NCI-H2081 (cell line): Measurements from ENCODE around the gene BDH1.
A peak's percentile ranks its signal among the peaks of the same experiment; 100 is the strongest.
"Not testable (repeated sequence)": the region's sequence is repeated elsewhere in the genome, so short reads cannot be mapped to it uniquely, and the experiment has no call there.

Experiments used
- DNase-seq, 2 experiments: peaks; one replicate each; lab custom pipeline; 2025; lab: John Stamatoyannopoulos, UW

The BDH1 gene

GRCh38 chr3:197555281-197556261 lies at the start of gene BDH1:
BDH1 (minus strand) TSS chr3:197555968; CDS start chr3:197546443, 9,525 bp downstream.
- DNase-seq, result peak; percentile 75 to 85

GRCh38 chr3:197603317-197603933 lies 47.7 kb upstream of the BDH1 start:
- DNase-seq, result no peak

DNA sequence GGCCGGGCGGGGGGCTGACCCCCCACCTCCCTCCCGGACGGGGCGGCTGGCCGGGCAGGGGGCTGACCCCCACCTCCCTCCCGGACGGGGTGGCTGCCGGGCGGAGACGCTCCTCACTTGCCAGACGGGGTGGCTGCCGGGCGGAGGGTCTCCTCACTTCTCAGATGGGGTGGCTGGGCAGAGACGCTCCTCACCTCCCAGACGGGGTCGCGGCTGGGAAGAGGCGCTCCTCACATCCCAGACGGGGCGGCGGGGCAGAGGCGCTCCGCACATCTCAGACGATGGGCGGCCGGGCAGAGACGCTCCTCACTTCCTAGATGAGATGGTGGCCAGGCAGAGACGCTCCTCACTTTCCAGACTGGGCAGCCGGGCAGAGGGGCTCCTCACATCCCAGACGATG lies 46.6 kb upstream of the BDH1 start:
- DNase-seq, result not testable (repeated sequence)

GRCh38 chr3:197601566-197601840 lies 45.7 kb upstream of the BDH1 start:
- DNase-seq, result not testable (repeated sequence)

DNA sequence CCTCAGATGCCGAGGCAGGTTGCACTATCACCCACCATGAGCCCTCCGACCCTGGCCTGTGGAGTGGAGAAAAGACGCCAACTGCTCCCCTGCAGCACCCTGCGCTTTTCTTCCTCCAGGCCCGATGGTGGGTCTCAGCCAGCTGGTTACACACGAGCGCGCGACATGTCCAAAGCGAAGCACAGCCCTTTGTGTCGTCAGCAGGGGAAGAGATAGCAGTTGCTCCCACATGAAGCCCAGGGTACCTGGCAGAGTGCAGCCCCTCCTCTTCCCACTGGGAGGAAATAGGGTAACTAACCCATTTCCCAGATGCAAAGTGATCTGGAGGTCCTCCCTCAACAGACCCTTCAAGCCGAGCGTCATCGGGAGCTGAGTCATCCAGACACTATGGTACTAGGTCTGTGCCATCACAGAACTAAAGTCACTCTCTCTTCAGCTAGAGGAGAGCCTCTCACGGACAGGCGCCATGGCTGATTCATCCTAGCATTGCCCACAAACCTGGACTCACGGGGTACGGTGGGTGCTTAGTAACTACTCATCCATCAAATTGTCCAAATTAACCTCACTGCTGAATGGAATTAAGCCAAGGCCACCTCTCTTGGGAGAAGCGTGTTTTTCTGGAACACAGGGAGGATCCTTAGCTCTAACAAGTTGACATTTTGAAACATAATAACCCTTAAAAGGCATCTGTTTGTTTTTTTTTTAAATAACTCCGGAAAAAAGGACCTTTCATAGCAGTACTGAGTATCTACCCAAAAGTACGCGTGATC lies 45.2 kb upstream of the BDH1 start:
- no peak for DNase-seq

GRCh38 chr3:197599089-197599765 lies 43.5 kb upstream of the BDH1 start:
- DNase-seq, result no peak

GRCh38 chr3:197598404-197598980 lies 42.7 kb upstream of the BDH1 start:
- no peak for DNase-seq

DNA sequence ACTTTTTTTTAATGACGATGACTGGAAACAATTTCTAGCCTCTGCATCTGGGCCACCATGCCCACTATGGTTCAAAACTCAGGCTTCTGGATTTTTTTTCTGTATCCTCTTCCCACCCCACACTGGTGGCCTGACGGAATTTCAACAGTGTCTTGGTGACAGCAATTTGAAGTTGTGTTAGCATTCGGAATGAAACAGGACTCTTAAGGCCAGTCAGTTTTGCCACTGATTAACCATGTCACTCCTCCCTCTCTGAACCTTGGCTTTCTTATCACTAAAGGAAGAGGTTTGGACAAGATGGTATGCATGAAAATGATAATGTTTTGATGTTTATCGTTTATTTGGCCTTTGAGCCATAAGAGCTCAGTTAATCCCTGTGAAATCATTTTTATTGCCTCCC lies 41.6 kb upstream of the BDH1 start:
- DNase-seq, result no peak

- no peak for DNase-seq
Observed at GRCh38 chr3:197595470-197596185, 39.9 kb upstream of the BDH1 start.

DNA sequence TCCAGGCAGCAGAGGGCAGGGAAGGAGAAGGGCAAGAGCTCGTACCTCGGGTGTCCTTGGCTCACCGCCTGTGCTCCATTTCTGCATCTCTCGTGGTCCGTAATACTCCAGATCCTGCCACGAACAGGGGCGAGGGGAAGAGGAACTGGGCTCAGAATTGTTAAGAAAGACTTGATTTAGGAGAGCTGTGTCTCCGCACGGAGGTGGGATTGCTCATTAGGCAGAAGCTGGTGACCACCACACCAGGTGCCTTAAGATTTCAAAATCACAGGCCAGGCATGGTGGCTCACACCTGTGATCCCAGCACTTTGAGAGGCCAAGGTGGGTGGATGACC lies 37.2 kb upstream of the BDH1 start:
- DNase-seq, result no peak

DNA sequence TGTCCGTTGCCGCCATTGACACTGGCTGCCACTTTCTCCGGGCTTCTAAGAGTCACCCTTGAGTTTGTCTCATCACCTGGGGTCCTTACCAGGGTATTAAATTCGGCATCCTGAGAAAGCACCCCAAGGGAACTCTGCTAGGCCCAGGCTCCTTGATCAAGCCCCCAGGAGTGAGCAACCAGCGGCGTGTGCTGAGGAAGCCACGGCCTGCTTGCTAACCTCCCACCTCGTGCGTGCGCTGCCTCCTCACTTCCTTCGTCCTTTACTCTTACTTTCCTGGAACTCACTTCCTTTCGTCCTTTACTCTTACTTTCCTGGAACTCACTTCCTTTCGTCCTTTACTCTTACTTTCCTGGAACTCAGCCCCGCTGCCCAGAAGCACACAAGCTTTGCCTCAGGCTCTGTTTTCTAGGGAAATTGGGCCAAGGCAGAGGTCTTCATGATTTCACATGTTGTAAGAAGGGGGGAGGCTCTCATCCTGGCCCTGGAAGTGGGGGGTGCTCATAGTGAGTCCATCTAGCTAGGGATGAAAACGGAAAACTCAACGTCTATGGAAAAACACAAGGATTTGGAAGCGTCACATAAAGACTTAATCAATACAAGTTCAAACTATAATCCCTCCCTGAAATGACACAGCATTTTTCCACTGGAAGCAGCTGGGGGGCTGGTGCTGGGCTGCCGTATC lies 36.7 kb upstream of the BDH1 start:
- DNase-seq, result no peak

GRCh38 chr3:197591816-197592215 lies 36.0 kb upstream of the BDH1 start:
- no peak for DNase-seq

DNA sequence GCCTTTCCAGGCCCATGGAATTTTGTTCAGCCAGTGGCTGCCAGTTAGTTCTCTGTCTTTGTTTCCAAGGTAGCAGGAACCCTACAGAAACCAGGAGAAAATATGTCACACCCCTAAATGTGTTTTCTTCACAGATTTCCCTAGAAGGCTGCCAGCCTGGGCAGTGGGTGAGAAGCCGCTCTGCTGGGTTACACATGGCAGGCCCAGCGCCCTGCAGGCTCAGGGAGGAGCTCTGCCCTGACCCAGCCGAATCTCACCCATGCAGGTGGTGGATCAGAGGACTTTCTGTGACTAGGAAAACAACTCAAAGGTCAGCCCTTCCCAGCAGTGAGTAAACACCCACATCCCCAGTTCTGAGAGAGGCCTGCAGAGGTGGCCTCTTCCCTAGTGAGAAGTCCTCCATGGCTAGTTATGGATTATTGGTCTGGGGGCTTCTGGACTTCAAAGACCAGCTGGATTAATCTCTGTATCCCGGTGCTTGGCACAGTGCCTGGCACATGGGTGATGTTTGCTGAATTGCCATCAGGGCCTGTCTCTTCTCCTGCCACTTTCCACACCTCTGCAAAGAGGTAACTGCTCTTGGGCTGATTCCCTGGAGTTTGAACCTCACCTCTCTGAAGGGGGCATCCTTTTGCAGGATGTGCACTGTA lies 34.7 kb upstream of the BDH1 start:
- no peak for DNase-seq

DNA sequence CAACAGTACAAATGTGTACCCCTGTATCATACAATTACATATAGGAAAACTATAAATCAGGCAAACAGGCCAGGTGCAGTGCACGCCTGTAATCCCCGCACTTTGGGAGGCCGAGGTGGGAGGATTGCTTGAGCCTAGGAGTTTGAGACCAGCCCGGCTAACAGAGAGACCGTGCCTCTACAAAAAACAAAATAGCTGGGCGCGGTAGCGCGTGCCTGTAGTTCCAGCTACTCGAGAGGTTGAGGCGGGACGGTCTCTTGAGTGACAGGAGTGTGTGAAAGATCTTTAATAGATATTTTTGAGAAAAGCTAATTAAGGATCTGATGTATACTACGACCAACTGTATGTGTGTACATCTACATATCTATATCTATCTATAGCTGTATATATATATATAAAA lies 33.8 kb upstream of the BDH1 start:
- DNase-seq, result no peak

DNA sequence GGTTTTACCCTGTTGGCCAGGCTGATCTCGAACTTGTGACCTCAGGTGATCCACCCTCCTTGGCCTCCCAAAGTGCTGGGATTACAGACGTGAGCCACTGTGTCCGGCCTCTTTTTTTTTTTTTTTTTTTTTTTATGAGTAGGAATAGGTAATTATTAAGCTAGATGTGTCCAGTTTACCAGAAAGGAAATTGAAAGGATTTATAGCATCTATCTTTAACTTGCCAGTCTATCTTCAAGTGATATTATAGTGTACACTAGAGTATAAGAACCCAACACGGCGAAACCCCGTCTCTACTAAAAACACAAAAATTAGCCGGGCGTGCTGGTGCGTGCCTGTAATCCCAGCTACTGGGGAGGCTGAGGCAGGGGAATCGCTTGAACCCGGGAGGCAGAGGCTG lies 31.0 kb upstream of the BDH1 start:
- not testable (repeated sequence) for DNase-seq

DNA sequence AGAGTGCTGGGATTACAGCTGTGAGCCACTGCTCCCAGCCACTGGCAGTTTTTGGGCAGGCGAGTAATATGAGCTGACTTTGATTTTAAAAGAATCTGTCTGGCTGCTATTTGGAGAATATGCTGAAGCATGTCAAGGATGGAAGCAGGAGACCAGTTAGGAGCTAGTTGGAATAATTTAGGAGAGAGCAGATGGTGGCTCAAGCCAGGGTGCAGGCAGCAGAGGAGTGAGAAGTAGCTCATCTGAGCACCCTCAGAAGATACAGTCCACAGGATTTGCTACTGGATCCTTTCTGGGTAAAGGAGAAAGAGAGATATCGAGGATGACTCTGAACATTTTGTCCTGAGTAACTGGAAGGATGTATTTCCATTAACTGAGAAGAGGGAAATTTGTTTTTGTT lies 30.4 kb upstream of the BDH1 start:
- no peak for DNase-seq

GRCh38 chr3:197584733-197585132 lies 29.0 kb upstream of the BDH1 start:
- DNase-seq, result no peak

- DNase-seq, result no peak
Observed at GRCh38 chr3:197583371-197583770, 27.6 kb upstream of the BDH1 start.

GRCh38 chr3:197580253-197580691 lies 24.5 kb upstream of the BDH1 start:
- DNase-seq, result no peak

DNA sequence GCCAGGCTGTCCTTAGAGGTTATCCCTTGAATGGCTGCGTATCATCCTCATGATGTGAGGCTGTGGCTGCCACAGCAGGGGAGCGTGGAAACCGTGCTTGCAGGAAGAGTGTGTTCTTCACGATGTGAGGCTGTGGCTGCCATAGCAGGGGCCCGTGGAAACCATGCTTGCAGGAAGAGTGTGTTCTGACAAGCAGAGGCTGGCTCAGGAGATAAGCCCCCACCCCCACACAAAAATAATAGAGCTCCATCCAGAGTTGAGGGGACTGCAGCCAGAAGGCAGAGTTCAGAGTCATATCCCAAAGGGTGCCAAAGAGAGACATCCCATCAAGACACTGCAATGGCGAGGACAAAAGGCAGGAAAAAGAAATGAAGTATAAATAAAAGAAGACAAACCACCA lies 22.6 kb upstream of the BDH1 start:
- no peak for DNase-seq
